NCI-H2227 (cell line): ENCODE results near the gene CYP26B1.

ENCODE experiments used
- DNase-seq: peaks from one replicate; lab custom pipeline; 2025; ENCODE audit not compliant: unreplicated experiment; lab: John Stamatoyannopoulos, UW

Gene CYP26B1

GRCh38 chr2:72130659-72131360 is 16.9 kb downstream of the CYP26B1 start:
- no peak for DNase-seq

GRCh38 chr2:72129681-72130340 is 17.9 kb downstream of the CYP26B1 start:
- DNase-seq, result no peak

GRCh38 chr2:72128843-72129227 is 18.8 kb downstream of the CYP26B1 start:
- no peak for DNase-seq

GRCh38 chr2:72128059-72128842 is 19.4 kb downstream of the CYP26B1 start:
- no peak for DNase-seq

- no peak for DNase-seq
These were observed 20.1 kb downstream of the CYP26B1 start for GRCh38 chr2:72127401-72128058.

GRCh38 chr2:72126186-72127100 is 21.2 kb downstream of the CYP26B1 start:
- no peak for DNase-seq

GRCh38 chr2:72124376-72124775 is 23.3 kb downstream of the CYP26B1 start:
- no peak for DNase-seq

- no peak for DNase-seq
These were observed 26.5 kb downstream of the CYP26B1 start for GRCh38 chr2:72121153-72121552.

- no peak for DNase-seq
These were observed 28.7 kb downstream of the CYP26B1 start for GRCh38 chr2:72118951-72119350.

GRCh38 chr2:72118386-72118785 is 29.3 kb downstream of the CYP26B1 start:
- no peak for DNase-seq

GRCh38 chr2:72117718-72118117 is 29.9 kb downstream of the CYP26B1 start:
- DNase-seq, result no peak

- no peak for DNase-seq
These were observed 30.6 kb downstream of the CYP26B1 start for GRCh38 chr2:72117029-72117428.

- DNase-seq, result no peak
These were observed 31.6 kb downstream of the CYP26B1 start for GRCh38 chr2:72116081-72116533.

GRCh38 chr2:72115110-72116080 is 32.3 kb downstream of the CYP26B1 start:
- no peak for DNase-seq

- DNase-seq, result no peak
These were observed 33.0 kb downstream of the CYP26B1 start for GRCh38 chr2:72114693-72115051.

GRCh38 chr2:72113847-72114692 is 33.6 kb downstream of the CYP26B1 start:
- no peak for DNase-seq

GRCh38 chr2:72112981-72113846 is 34.4 kb downstream of the CYP26B1 start:
- DNase-seq, result no peak
